HEK293 (cell line): ENCODE data around the gene CEP350.

ENCODE experiments used
- CTCF ChIA-PET: fragments of 350-600 bp; formaldehyde crosslinking; extraction: SDS; loops from one replicate; lab custom pipeline; 2021; ENCODE audit warnings: antibody characterized with exemption; lab: Yijun Ruan, JAX
- POLR2A ChIA-PET: fragments of 300-600 bp; formaldehyde crosslinking; extraction: SDS; loops from one replicate; lab custom pipeline; 2020; ENCODE audit warnings: antibody characterized with exemption, inconsistent platforms; lab: Yijun Ruan, JAX
- H3K27ac ChIP-seq: fragments of 200-500 bp; sonication (Bioruptor generic); 2 replicates; pipeline ENCODE4 v1.5.1; 2014; ENCODE audit warnings: low read depth, low read length, control low read depth, inconsistent platforms; ENCODE audit errors: extremely low read depth
- H3K36me3 ChIP-seq, 2 experiments: fragments of 200-500 bp in 1 of 2; sonication (Bioruptor generic) in 1 of 2; 1 replicate in 1 of 2; 2 replicates in 1 of 2; pipeline ENCODE4 v1.5.1; 2014 to 2017; ENCODE audit warnings: inconsistent platforms in 2 of 2, low read length in 2 of 2; ENCODE audit not compliant: control insufficient read depth in 2 of 2, insufficient read depth in 1 of 2
- H3K4me1 ChIP-seq: fragments of 200-500 bp; sonication (Bioruptor generic); 2 replicates; pipeline ENCODE4 v1.5.1; 2014; ENCODE audit warnings: mild to moderate bottlenecking, low read length, inconsistent platforms; ENCODE audit not compliant: control insufficient read depth, insufficient read depth
- H3K4me3 ChIP-seq: 2 replicates; pipeline ENCODE4 v1.5.1; 2011; ENCODE audit warnings: low read depth, mild to moderate bottlenecking, control low read depth, low read length, moderate library complexity
- H3K9me3 ChIP-seq: fragments of 200-500 bp; sonication (Bioruptor generic); 2 replicates; pipeline ENCODE4 v1.5.1; 2014; ENCODE audit warnings: low read depth, low read length, inconsistent platforms; ENCODE audit not compliant: control insufficient read depth, insufficient read depth
- ATF2 ChIP-seq: fragments of 450-650 bp; formaldehyde crosslinking; IDR thresholded peaks from 2 replicates; pipeline ENCODE4 v1.5.1; 2016; ENCODE audit warnings: missing biosample characterization, missing genetic modification characterization, low read depth
- KLF10 ChIP-seq: fragments of 450-650 bp; IDR thresholded peaks from 2 replicates; pipeline ENCODE4 v1.5.1; 2018; ENCODE audit warnings: missing biosample characterization, mild to moderate bottlenecking, missing genetic modification characterization
- PRDM10 ChIP-seq: fragments of 450-650 bp; formaldehyde crosslinking; IDR thresholded peaks from 2 replicates; pipeline ENCODE4 v1.5.1; 2016; ENCODE audit warnings: missing biosample characterization, missing genetic modification characterization
- PRDM4 ChIP-seq: fragments of 450-650 bp; formaldehyde crosslinking; IDR thresholded peaks from 2 replicates; pipeline ENCODE4 v1.5.1; 2017; ENCODE audit warnings: missing biosample characterization, missing genetic modification characterization
- REST ChIP-seq: fragments of 450-650 bp; formaldehyde crosslinking; IDR thresholded peaks from 2 replicates; pipeline ENCODE4 v1.5.1; 2016; ENCODE audit warnings: missing biosample characterization, missing genetic modification characterization
- ZBTB1 ChIP-seq: fragments of 450-650 bp; formaldehyde crosslinking; IDR thresholded peaks from 2 replicates; pipeline ENCODE4 v1.5.1; 2016; ENCODE audit warnings: missing biosample characterization, missing genetic modification characterization
- ZBTB26 ChIP-seq: fragments of 450-650 bp; formaldehyde crosslinking; optimal IDR thresholded peaks from 2 replicates; pipeline ENCODE3; 2016; ENCODE audit warnings: missing biosample characterization, mild to moderate bottlenecking, missing genetic modification characterization
- ZNF169 ChIP-seq: fragments of 450-650 bp; formaldehyde crosslinking; IDR thresholded peaks from 2 replicates; pipeline ENCODE4 v1.5.1; 2016; ENCODE audit warnings: missing biosample characterization, missing genetic modification characterization
- ZNF366 ChIP-seq: fragments of 450-650 bp; formaldehyde crosslinking; conservative IDR thresholded peaks from 2 replicates; pipeline ENCODE4 v1.5.1; 2016; ENCODE audit warnings: missing biosample characterization, missing genetic modification characterization
- ZNF423 ChIP-seq: fragments of 450-650 bp; formaldehyde crosslinking; IDR thresholded peaks from 2 replicates; pipeline ENCODE4 v1.5.1; 2016; ENCODE audit warnings: missing biosample characterization, missing genetic modification characterization
- ZNF561 ChIP-seq: fragments of 450-650 bp; IDR thresholded peaks from 2 replicates; pipeline ENCODE4 v1.5.1; 2018; ENCODE audit warnings: missing biosample characterization, missing genetic modification characterization, borderline replicate concordance
- ZNF571 ChIP-seq: fragments of 450-650 bp; formaldehyde crosslinking; IDR thresholded peaks from 2 replicates; pipeline ENCODE4 v1.5.0; 2017; ENCODE audit warnings: missing biosample characterization, missing genetic modification characterization
- ZNF600 ChIP-seq: fragments of 450-650 bp; formaldehyde crosslinking; IDR thresholded peaks from 2 replicates; pipeline ENCODE4 v1.5.1; 2016; ENCODE audit warnings: missing biosample characterization, missing genetic modification characterization
- ZNF629 ChIP-seq: fragments of 450-650 bp; formaldehyde crosslinking; IDR thresholded peaks from 2 replicates; pipeline ENCODE4 v1.5.1; 2017; ENCODE audit warnings: missing biosample characterization, missing genetic modification characterization
- ZNF701 ChIP-seq: fragments of 450-650 bp; formaldehyde crosslinking; IDR thresholded peaks from 2 replicates; pipeline ENCODE4 v1.5.1; 2016; ENCODE audit warnings: missing biosample characterization, missing genetic modification characterization
- ZNF747 ChIP-seq: fragments of 450-650 bp; formaldehyde crosslinking; IDR thresholded peaks from 2 replicates; pipeline ENCODE4 v1.5.1; 2016; ENCODE audit warnings: missing biosample characterization, missing genetic modification characterization
- ZNF843 ChIP-seq: fragments of 450-650 bp; formaldehyde crosslinking; IDR thresholded peaks from 2 replicates; pipeline ENCODE4 v1.5.1; 2016; ENCODE audit warnings: missing biosample characterization, missing genetic modification characterization
- ZSCAN5A ChIP-seq: fragments of 450-650 bp; formaldehyde crosslinking; IDR thresholded peaks from 2 replicates; pipeline ENCODE4 v1.5.1; 2016; ENCODE audit warnings: missing biosample characterization, missing genetic modification characterization

The CEP350 gene

GRCh38 chr1:180160357-180160756 is 205.7 kb downstream of the CEP350 start (continued):
- TF ChIP-seq PRDM10 (tag by site-specific recombination) (no peak), ZNF701 (tag by site-specific recombination) (no peak), ATF2 (tag by site-specific recombination) (no peak), ZSCAN5A (tag by site-specific recombination) (no peak), ZNF366 (tag by site-specific recombination) (no peak)

GRCh38 chr1:180163041-180163440 is 208.4 kb downstream of the CEP350 start:
- ChIA-PET CTCF (no interaction called here), POLR2A (no interaction called here)
- Histone ChIP-seq H3K4me3 (no peak overlapping the region), H3K36me3 (no peaks in the 10 kb centered on the region), H3K9me3 (no peaks in the 10 kb centered on the region), H3K27ac (no peak overlapping the region), H3K4me1 (peaks cover 10% of the 10 kb centered on the region)
- TF ChIP-seq ZNF747 (tag by site-specific recombination) (no peak), KLF10 (no peak), ZNF629 (tag by site-specific recombination) (no peak), ZNF561 (tag by site-specific recombination) (no peak), ZNF600 (tag by site-specific recombination) (no peak), ZNF571 (tag by site-specific recombination) (no peak), ZBTB26 (tag by site-specific recombination) (no peak), ZBTB1 (tag by site-specific recombination) (no peak), ZNF843 (no peak), REST (tag by site-specific recombination) (no peak), PRDM4 (no peak), ZNF169 (tag by site-specific recombination) (no peak), ZNF423 (tag by site-specific recombination) (no peak)
